ENCODE measurements around the gene CTPS1. TPM values are rescaled to one million over a fixed set of nuclear protein-coding genes. Genes with fewer than 3 reads are reported as not detected.

Gene CTPS1
- polyA plus RNA-seq, 3 donors = 28.5 to 31.5 (median 30.4) TPM

GRCh38 chr1:40955266-40955665 lies 24.2 kb upstream of the CTPS1 start:
- DNase-seq = no peak

GRCh38 chr1:40956407-40956806 lies 23.1 kb upstream of the CTPS1 start:
- DNase-seq = no peak

GRCh38 chr1:40958210-40958609 lies 21.3 kb upstream of the CTPS1 start:
- DNase-seq = no peak

GRCh38 chr1:40965531-40965930 lies 14.0 kb upstream of the CTPS1 start:
- DNase-seq = no peak

GRCh38 chr1:40966417-40966816 lies 13.1 kb upstream of the CTPS1 start:
- DNase-seq = no peak

- DNase-seq = no peak
Observed at GRCh38 chr1:40969445-40969844, 10.1 kb upstream of the CTPS1 start.

GRCh38 chr1:40971966-40972365 lies 7.5 kb upstream of the CTPS1 start:
- no peak for DNase-seq

GRCh38 chr1:40973912-40974311 lies 5.6 kb upstream of the CTPS1 start:
- no peak for DNase-seq

- DNase-seq = no peak
Observed at GRCh38 chr1:40974945-40975344, 4.6 kb upstream of the CTPS1 start.

- DNase-seq = no peak
Observed at GRCh38 chr1:40976952-40977690, 2.4 kb upstream of the CTPS1 start.

GRCh38 chr1:40977716-40978115 lies 1.8 kb upstream of the CTPS1 start:
- no peak for DNase-seq

GRCh38 chr1:40978886-40979240 lies 633 bp upstream of the CTPS1 start:
- DNase-seq = no peak

- DNase-seq = no peak
Observed at GRCh38 chr1:40980068-40980452, 564 bp downstream of the CTPS1 start.

- peak; percentile 16 for DNase-seq
Observed at GRCh38 chr1:40980453-40981121, 1.1 kb downstream of the CTPS1 start.

- DNase-seq = peak; percentile 34
Observed at GRCh38 chr1:40981691-40982448, 2.4 kb downstream of the CTPS1 start.

- DNase-seq = no peak
Observed at GRCh38 chr1:40982721-40983120, 3.2 kb downstream of the CTPS1 start.

- DNase-seq = no peak
Observed at GRCh38 chr1:40983286-40983685, 3.8 kb downstream of the CTPS1 start.

- DNase-seq = no peak
Observed at GRCh38 chr1:40984066-40984465, 4.6 kb downstream of the CTPS1 start.

- DNase-seq = no peak
Observed at GRCh38 chr1:40984531-40984930, 5.0 kb downstream of the CTPS1 start.

- DNase-seq = no peak
Observed at GRCh38 chr1:40985161-40985560, 5.7 kb downstream of the CTPS1 start.

- no peak for DNase-seq
Observed at GRCh38 chr1:40985875-40986274, 6.4 kb downstream of the CTPS1 start.

GRCh38 chr1:40986328-40986783 lies 6.9 kb downstream of the CTPS1 start:
- no peak for DNase-seq

- peak; percentile 21 for DNase-seq
Observed at GRCh38 chr1:40986956-40987355, 7.5 kb downstream of the CTPS1 start.
